Muscle of back (tissue), 13 donors: ENCODE measurements around the gene COL15A1. TPM values are rescaled to one million over a fixed set of nuclear protein-coding genes. Genes with fewer than 3 reads are reported as not detected.
"Not testable (repeated sequence)": the region's sequence is repeated elsewhere in the genome, so short reads cannot be mapped to it uniquely, and the experiment has no call there.

Experiments
- DNase-seq, 3 donors: peaks; one replicate each; pipeline versions ENCODE4 v3.0.0 to v3.0.0-alpha.2; 2013
- long read RNA-seq, 9 donors: transcript quantifications; one replicate each; lab custom pipeline, GENCODE V29; 2026
- polyA plus RNA-seq, 10 donors: library from polyadenylated mRNA; unstranded; fragments of 120-200 nt; gene quantifications; one replicate each; pipeline ENCODE4 v1.2.1, GENCODE V29; 2013; ENCODE audit not compliant: insufficient read length in 10 of 10

The COL15A1 gene
- polyA plus RNA-seq = 100 to 1,000 TPM; 167 to 233 (median 202) TPM
- long read RNA-seq, donor 1, full-length matches to known transcripts = 10 of 61 reads
- long read RNA-seq, donor 1, partial matches to known transcripts = 51 of 61 reads
- long read RNA-seq, donor 1, other reads (novel, unspliced or antisense) = 0 of 61 reads
- long read RNA-seq, donor 2, full-length matches to known transcripts = 2 of 132 reads
- long read RNA-seq, donor 2, partial matches to known transcripts = 130 of 132 reads
- long read RNA-seq, donor 2, other reads (novel, unspliced or antisense) = 0 of 132 reads
- long read RNA-seq, donor 3 = 0 reads
- long read RNA-seq, donor 4, full-length matches to known transcripts = 2 of 156 reads
- long read RNA-seq, donor 4, partial matches to known transcripts = 154 of 156 reads
- long read RNA-seq, donor 4, other reads (novel, unspliced or antisense) = 0 of 156 reads
- long read RNA-seq, donor 5, transcript COL15A1-203 (3 exons, 1,412 nt) = major isoform, 17 of 252 reads
- long read RNA-seq, donor 5, partial matches to known transcripts = 235 of 252 reads
- long read RNA-seq, donor 5, other reads (novel, unspliced or antisense) = 0 of 252 reads
- long read RNA-seq, donor 6, full-length matches to known transcripts = 9 of 80 reads
- long read RNA-seq, donor 6, partial matches to known transcripts = 71 of 80 reads
- long read RNA-seq, donor 6, other reads (novel, unspliced or antisense) = 0 of 80 reads
- long read RNA-seq, donor 7, full-length matches to known transcripts = 7 of 65 reads
- long read RNA-seq, donor 7, partial matches to known transcripts = 58 of 65 reads
- long read RNA-seq, donor 7, other reads (novel, unspliced or antisense) = 0 of 65 reads
- long read RNA-seq, donor 8, partial matches to known transcripts = 52 of 56 reads
- long read RNA-seq, donor 8, other reads (novel, unspliced or antisense) = 0 of 56 reads
- long read RNA-seq, donor 9, partial matches to known transcripts = 0 of 2 reads
- long read RNA-seq, donor 9, other reads (novel, unspliced or antisense) = 0 of 2 reads

- no peak for DNase-seq
Observed at GRCh38 chr9:98943682-98944056, at the start of gene COL15A1. COL15A1 (plus strand) TSS chr9:98943907; CDS start chr9:98944062, 155 bp downstream.

GRCh38 chr9:98894171-98894570 lies 49.5 kb upstream of the COL15A1 start:
- DNase-seq = no peak

- DNase-seq = no peak
Observed at GRCh38 chr9:98894761-98895160, 48.9 kb upstream of the COL15A1 start.

- no peak for DNase-seq
Observed at GRCh38 chr9:98896632-98897031, 47.1 kb upstream of the COL15A1 start.

GRCh38 chr9:98897745-98898144 lies 46.0 kb upstream of the COL15A1 start:
- DNase-seq = no peak

GRCh38 chr9:98899408-98900056 lies 44.2 kb upstream of the COL15A1 start:
- DNase-seq = peak; percentile 71 to 88 (median 77)

GRCh38 chr9:98900244-98900643 lies 43.5 kb upstream of the COL15A1 start:
- no peak for DNase-seq

- no peak for DNase-seq
Observed at GRCh38 chr9:98900725-98901124, 43.0 kb upstream of the COL15A1 start.

GRCh38 chr9:98901843-98902242 lies 41.9 kb upstream of the COL15A1 start:
- DNase-seq = not testable (repeated sequence)

GRCh38 chr9:98902516-98902915 lies 41.2 kb upstream of the COL15A1 start:
- no peak for DNase-seq

- DNase-seq = no peak
Observed at GRCh38 chr9:98902925-98903324, 40.8 kb upstream of the COL15A1 start.

GRCh38 chr9:98903961-98904411 lies 39.7 kb upstream of the COL15A1 start:
- peak in 1 of 3 donors; percentile 82 for DNase-seq

GRCh38 chr9:98905015-98905414 lies 38.7 kb upstream of the COL15A1 start:
- DNase-seq = no peak

GRCh38 chr9:98906273-98907040 lies 37.2 kb upstream of the COL15A1 start:
- peak in 2 of 3 donors; percentile 55 to 58 for DNase-seq

- DNase-seq = no peak
Observed at GRCh38 chr9:98907055-98907454, 36.7 kb upstream of the COL15A1 start.

GRCh38 chr9:98908897-98909634 lies 34.6 kb upstream of the COL15A1 start:
- DNase-seq = peak in 1 of 3 donors; percentile 72

- DNase-seq = no peak
Observed at GRCh38 chr9:98909935-98910334, 33.8 kb upstream of the COL15A1 start.

- DNase-seq = peak in 1 of 3 donors; percentile 56
Observed at GRCh38 chr9:98911042-98911441, 32.7 kb upstream of the COL15A1 start.

GRCh38 chr9:98911738-98912137 lies 32.0 kb upstream of the COL15A1 start:
- DNase-seq = not testable (repeated sequence)

- no peak for DNase-seq
Observed at GRCh38 chr9:98912450-98912849, 31.3 kb upstream of the COL15A1 start.
